Smooth muscle cell (in vitro differentiated cells): ENCODE measurements around the gene MBD3L1. TPM values are rescaled to one million over a fixed set of nuclear protein-coding genes. Genes with fewer than 3 reads are reported as not detected.

Experiments used
- DNase-seq: peaks from one replicate; lab custom pipeline; 2025; ENCODE audit not compliant: unreplicated experiment; lab: John Stamatoyannopoulos, UW
- H2AFZ ChIP-seq: fragments of 200-600 bp; sonication (generic); 2 replicates; pipeline ENCODE4 v1.6.0; 2016; ENCODE audit warnings: antibody characterized with exemption, low read depth, mild to moderate bottlenecking
- H3F3A ChIP-seq: fragments of 200-600 bp; sonication (generic); 2 replicates; pipeline ENCODE4 v1.6.0; 2017; ENCODE audit warnings: antibody characterized with exemption, low read depth
- H3K27ac ChIP-seq: fragments of 200-600 bp; sonication (generic); 2 replicates; pipeline ENCODE4 v1.5.1; 2016; ENCODE audit warnings: low read depth, mild to moderate bottlenecking
- H3K27me3 ChIP-seq: fragments of 200-600 bp; sonication (generic); 2 replicates; pipeline ENCODE4 v1.6.1; 2016; ENCODE audit warnings: low read depth, mild to moderate bottlenecking
- H3K36me3 ChIP-seq: fragments of 200-600 bp; sonication (generic); 2 replicates; pipeline ENCODE4 v1.5.1; 2016; ENCODE audit warnings: low read depth
- H3K4me1 ChIP-seq: fragments of 200-600 bp; sonication (generic); 2 replicates; pipeline ENCODE4 v1.5.1; 2016; ENCODE audit warnings: low read depth
- H3K4me2 ChIP-seq: fragments of 200-600 bp; sonication (generic); 2 replicates; pipeline ENCODE4 v1.6.0; 2016; ENCODE audit warnings: mild to moderate bottlenecking
- H3K4me3 ChIP-seq: fragments of 200-600 bp; sonication (generic); 2 replicates; pipeline ENCODE4 v1.5.1; 2016; ENCODE audit warnings: mild to moderate bottlenecking
- H3K79me2 ChIP-seq: fragments of 200-600 bp; sonication (generic); 2 replicates; pipeline ENCODE4 v1.6.0; 2016; ENCODE audit warnings: low read depth, mild to moderate bottlenecking
- H3K9ac ChIP-seq: fragments of 200-600 bp; sonication (generic); 2 replicates; pipeline ENCODE4 v1.6.0; 2016; ENCODE audit warnings: low read depth
- H3K9me3 ChIP-seq: fragments of 200-600 bp; sonication (generic); replicated peaks from 2 replicates; pipeline ENCODE4 v1.5.1; 2016; ENCODE audit warnings: low read depth
- H4K20me1 ChIP-seq: fragments of 200-600 bp; sonication (generic); 2 replicates; pipeline ENCODE4 v1.6.0; 2016; ENCODE audit warnings: low read depth
- WGBS: methylation state at CpG from one replicate; pipeline ENCODE4 v1.1.7; 2016; ENCODE audit warnings: low lambda C conversion rate; 5-methylcytosine and 5-hydroxymethylcytosine counted together
- polyA plus RNA-seq: library from polyadenylated mRNA; unstranded; fragments of >200 nt; fragmentation: Nextera tagmentation; extraction: Ambion mirVana; gene quantifications from 2 replicates; pipeline ENCODE4 v1.2.1, GENCODE V29; 2016
- total RNA-seq: library from RNA; depleted of rRNA; stranded (reverse); fragments of >200 nt; gene quantifications from 2 replicates; pipeline ENCODE4 v1.2.3, GENCODE V29; 2014
- TF ChIP-seq, protein P1 (sequence below): fragments of 200-600 bp; sonication (generic); IDR thresholded peaks from 2 replicates; pipeline ENCODE4 v1.5.1; 2017; ENCODE audit warnings: borderline replicate concordance, mild to moderate bottlenecking, antibody characterized with exemption; ENCODE audit not compliant: insufficient read depth, poor library complexity, severe bottlenecking

The MBD3L1 gene
- total and polyA plus RNA-seq, 2 experiments from 2014 or later, result not detected

DNA sequence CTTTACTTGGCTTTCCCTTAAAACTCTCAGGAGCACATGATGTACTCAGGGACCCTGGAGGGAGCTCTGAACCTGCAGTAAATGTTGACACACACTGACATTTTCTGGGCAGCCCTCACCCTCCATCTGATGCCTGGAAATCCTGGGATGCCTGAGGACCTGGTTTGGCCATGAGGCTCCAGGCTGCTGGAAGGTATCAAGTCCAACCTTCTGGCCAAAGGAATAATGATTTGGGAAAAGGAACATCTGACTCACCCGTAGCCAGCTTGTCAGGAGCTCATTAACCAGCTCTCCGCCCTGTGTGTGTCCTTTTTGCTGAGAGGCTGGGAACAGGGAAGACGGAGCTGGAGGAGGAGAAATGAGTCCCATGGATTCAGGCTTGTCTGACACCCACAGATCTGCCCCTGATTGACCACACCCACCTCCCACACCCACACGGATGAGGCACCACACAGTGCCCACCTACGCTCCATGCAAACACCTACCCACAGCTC is 10.4 kb upstream of the MBD3L1 start:
- H3K4me1 ChIP-seq, result no peaks in the 10 kb centered on the region

DNA sequence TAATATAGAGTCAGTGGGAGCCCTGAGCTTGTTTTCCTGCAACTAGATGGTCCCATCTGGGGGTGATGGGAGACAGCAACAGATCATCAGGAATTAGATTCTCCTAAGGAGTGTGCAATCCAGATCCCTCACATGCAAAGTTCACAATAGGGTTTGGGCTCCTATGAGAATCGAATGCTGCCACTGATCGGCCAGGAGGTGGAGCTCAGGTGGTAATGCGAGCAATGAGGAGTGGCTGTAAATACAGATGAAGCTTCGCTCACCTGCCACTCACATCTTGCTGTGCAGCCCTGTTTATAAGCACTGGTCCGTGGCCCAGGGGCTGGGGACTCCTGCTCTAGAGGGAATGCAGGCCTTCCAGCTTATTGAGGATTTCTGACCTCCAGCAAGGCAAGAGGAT is 5.8 kb upstream of the MBD3L1 start:
- H3K27me3 ChIP-seq, result no peaks in the 10 kb centered on the region
- H3K9ac ChIP-seq, result no peak overlapping the region
- H4K20me1 ChIP-seq, result no peaks in the 10 kb centered on the region
- H3F3A ChIP-seq, result no peaks in the 10 kb centered on the region
- TF ChIP-seq, protein P1, sequence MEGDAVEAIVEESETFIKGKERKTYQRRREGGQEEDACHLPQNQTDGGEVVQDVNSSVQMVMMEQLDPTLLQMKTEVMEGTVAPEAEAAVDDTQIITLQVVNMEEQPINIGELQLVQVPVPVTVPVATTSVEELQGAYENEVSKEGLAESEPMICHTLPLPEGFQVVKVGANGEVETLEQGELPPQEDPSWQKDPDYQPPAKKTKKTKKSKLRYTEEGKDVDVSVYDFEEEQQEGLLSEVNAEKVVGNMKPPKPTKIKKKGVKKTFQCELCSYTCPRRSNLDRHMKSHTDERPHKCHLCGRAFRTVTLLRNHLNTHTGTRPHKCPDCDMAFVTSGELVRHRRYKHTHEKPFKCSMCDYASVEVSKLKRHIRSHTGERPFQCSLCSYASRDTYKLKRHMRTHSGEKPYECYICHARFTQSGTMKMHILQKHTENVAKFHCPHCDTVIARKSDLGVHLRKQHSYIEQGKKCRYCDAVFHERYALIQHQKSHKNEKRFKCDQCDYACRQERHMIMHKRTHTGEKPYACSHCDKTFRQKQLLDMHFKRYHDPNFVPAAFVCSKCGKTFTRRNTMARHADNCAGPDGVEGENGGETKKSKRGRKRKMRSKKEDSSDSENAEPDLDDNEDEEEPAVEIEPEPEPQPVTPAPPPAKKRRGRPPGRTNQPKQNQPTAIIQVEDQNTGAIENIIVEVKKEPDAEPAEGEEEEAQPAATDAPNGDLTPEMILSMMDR, result no peak
- H3K4me2 ChIP-seq, result no peak overlapping the region
- no peak overlapping the region for H2AFZ ChIP-seq
- H3K27ac ChIP-seq, result no peak overlapping the region
- no peak overlapping the region for H3K4me3 ChIP-seq
- H3K36me3 ChIP-seq, result peaks cover 4% of the 10 kb centered on the region
- H3K9me3 ChIP-seq, result no peaks in the 10 kb centered on the region
- 89% methylated on average over 5 of the region's 5 CpGs for WGBS
- DNase-seq, result no peak
- H3K4me1 ChIP-seq, result peaks cover 2% of the 10 kb centered on the region
- H3K79me2 ChIP-seq, result no peaks in the 10 kb centered on the region

More for the DNA sequence above, 10.4 kb upstream of the MBD3L1 start:
- Histone ChIP-seq H3K9me3 (peaks cover 28% of the 10 kb centered on the region), H2AFZ (no peak overlapping the region), H4K20me1 (no peaks in the 10 kb centered on the region), H3K79me2 (no peaks in the 10 kb centered on the region), H3K36me3 (peaks cover 41% of the 10 kb centered on the region), H3K4me3 (no peak overlapping the region), H3K27me3 (no peaks in the 10 kb centered on the region), H3F3A (no peaks in the 10 kb centered on the region), H3K27ac (no peak overlapping the region), H3K9ac (no peak overlapping the region), H3K4me2 (no peak overlapping the region)
- 80% methylated on average over 5 of the region's 5 CpGs for WGBS
- DNase-seq, result no peak
- TF ChIP-seq, protein P1, result no peak

- Histone ChIP-seq H4K20me1 (no peaks in the 10 kb centered on the region), H2AFZ (no peak overlapping the region), H3K9me3 (no peaks in the 10 kb centered on the region), H3K4me2 (no peak overlapping the region), H3K9ac (no peak overlapping the region), H3K27ac (no peak overlapping the region), H3K79me2 (no peaks in the 10 kb centered on the region), H3K36me3 (no peaks in the 10 kb centered on the region), H3K4me3 (no peak overlapping the region), H3K27me3 (no peaks in the 10 kb centered on the region), H3K4me1 (peaks cover 4% of the 10 kb centered on the region), H3F3A (no peaks in the 10 kb centered on the region)
- DNase-seq, result no peak
- TF ChIP-seq, protein P1, result no peak
Measured at GRCh38 chr19:8827277-8827676, 4.9 kb upstream of the MBD3L1 start.

GRCh38 chr19:8831373-8831772 is 804 bp upstream of the MBD3L1 start:
- H3K27ac ChIP-seq, result peak overlapping the region; percentile 69
- TF ChIP-seq, protein P1, result no peak
- no peaks in the 10 kb centered on the region for H3K79me2 ChIP-seq
- peak overlapping the region; percentile 89 for H3K4me2 ChIP-seq
- H3K27me3 ChIP-seq, result no peaks in the 10 kb centered on the region
- peak overlapping the region; percentile 82 for H3K4me3 ChIP-seq
- no peaks in the 10 kb centered on the region for H3K36me3 ChIP-seq
- no peaks in the 10 kb centered on the region for H3F3A ChIP-seq
- H3K9me3 ChIP-seq, result no peaks in the 10 kb centered on the region
- peaks cover 4% of the 10 kb centered on the region for H3K4me1 ChIP-seq
- peak overlapping the region; percentile 79 for H3K9ac ChIP-seq
- peak overlapping the region; percentile 86 for H2AFZ ChIP-seq
- 80% methylated on average over 6 of the region's 6 CpGs for WGBS
- no peak for DNase-seq
- H4K20me1 ChIP-seq, result no peaks in the 10 kb centered on the region
